ENCODE data around the gene CELSR1. TPM values are rescaled to one million over a fixed set of nuclear protein-coding genes. Genes with fewer than 3 reads are reported as not detected.

CELSR1 gene
- total and polyA plus RNA-seq, 2 of the 13 experiments (the other 11 are each of a cell fraction or from before 2014, with no cell fraction given), result 0.78 to 1.8 TPM

DNA sequence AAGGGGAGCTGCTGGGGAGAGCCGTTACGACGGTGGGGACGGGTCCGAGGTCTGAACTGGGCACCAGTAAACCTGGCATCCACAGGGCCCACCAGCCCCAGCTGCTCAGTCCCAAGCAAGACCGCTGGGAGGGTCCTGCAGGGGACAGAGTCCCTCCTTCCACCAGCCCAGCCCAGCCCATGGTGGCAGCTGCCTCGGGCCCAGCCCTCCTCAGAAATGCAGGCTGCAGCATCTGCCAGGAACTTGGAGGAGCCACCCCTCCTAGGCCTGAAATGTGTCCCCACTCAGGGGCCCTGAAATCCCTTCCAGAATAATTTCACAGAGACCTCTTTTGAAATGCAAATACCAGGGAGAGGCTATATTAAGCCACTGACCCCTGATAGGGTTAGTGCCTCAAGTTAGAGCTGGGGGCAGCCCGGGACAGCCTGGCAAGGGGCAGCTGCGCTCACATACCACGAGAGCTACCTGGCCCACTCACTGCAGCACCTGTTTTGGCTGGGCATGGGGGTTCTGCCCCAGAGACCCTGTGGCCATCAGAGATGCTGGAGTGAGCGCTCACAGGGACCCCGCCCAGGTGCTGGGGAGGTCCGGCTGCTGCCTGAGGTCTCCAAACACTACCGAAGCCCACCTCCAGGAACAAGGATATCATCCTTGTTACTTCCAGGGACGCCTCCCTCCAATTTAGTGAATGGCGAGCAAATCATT is 53.1 kb downstream of the CELSR1 start (continued):
- TF ChIP-seq HCFC1 (IDR thresholded peaks at IDR 0.05; ENCODE audit: low read depth, low read length) (no peak), MAZ (IDR thresholded peaks at IDR 0.05; ENCODE audit: borderline replicate concordance, low read depth, low read length) (no peak), MAZ (CRISPR knock-in tag; IDR thresholded peaks at IDR 0.05; ENCODE audit: low read depth) (no peak), ZNF883 (CRISPR knock-in tag; IDR thresholded peaks at IDR 0.05; ENCODE audit: not compliant biosample characterization) (no peak), PHF21A (CRISPR knock-in tag; IDR thresholded peaks at IDR 0.05) (no peak), ZBTB7B (CRISPR knock-in tag; IDR thresholded peaks at IDR 0.05) (no peak)

DNA sequence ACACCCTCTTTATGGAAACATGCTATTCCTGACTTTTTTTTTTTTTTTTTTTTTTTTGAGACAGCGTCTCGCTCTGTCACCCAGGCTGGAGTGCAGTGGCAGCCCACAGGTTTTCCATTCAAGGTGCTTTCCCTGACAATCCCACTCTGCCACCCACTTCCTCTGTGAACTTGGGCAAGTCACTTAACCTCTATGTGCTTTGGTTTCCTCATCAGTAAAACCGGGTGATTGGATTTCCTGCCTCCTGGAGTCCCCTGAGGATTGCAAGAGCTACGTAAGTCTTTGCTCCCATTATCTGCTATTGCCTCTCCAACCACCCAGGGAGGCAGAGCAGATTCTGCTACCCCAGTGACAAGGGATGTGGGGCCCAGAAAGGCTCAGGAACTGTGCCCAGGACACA is 54.1 kb downstream of the CELSR1 start:
- peaks cover 0 to 3% of the 10 kb centered on the region in 2 experiments; a peak in 1 of 5 replicates for H3K27me3 ChIP-seq (ENCODE audit: control insufficient read depth in 1 of 2, insufficient read depth in 2 of 2, low read length in 2 of 2)
- no peak overlapping the region for H3K4me3 ChIP-seq (replicated peaks in 1 of 3; ENCODE audit: insufficient read depth in 1 of 3, low read depth in 2 of 3, low read length in 3 of 3)
- peaks cover 6% of the 10 kb centered on the region for H3K4me1 ChIP-seq (ENCODE audit: insufficient read depth, low read length)
- H3K79me2 ChIP-seq (ENCODE audit: insufficient read depth, low read length), result no peaks in the 10 kb centered on the region
- H3K9me3 ChIP-seq (ENCODE audit: low read length), result peaks cover 6% of the 10 kb centered on the region; the same call in 1 of the 2 replicates
- no peak overlapping the region for H3K4me2 ChIP-seq (ENCODE audit: low read depth, low read length)
- H3K9ac ChIP-seq (ENCODE audit: insufficient read depth, low read depth, low read length), result no peak overlapping the region
- TF ChIP-seq CC2D1A (CRISPR knock-in tag; IDR thresholded peaks at IDR 0.05) (no peak), ZNF768 (CRISPR knock-in tag; IDR thresholded peaks at IDR 0.05) (peak; percentile 46; the same call in 1 of the 2 replicates)
- H3K36me3 ChIP-seq (replicated peaks in 1 of 2; ENCODE audit: control insufficient read depth in 1 of 2, insufficient read depth in 2 of 2, low read length in 2 of 2), result no peaks in the 10 kb centered on the region
- DNase-seq (ENCODE audit: low spot score) (no peak), FAIRE-seq (no peak), ATAC-seq (no peak)
- no TSS peak for BruUV-seq (replicated peaks)
- H3K27ac ChIP-seq (ENCODE audit: extremely low read length, insufficient read depth, low read length), result no peak overlapping the region
- no peak overlapping the region for H2AFZ ChIP-seq (ENCODE audit: low read length)
- CTCF ChIA-PET (ENCODE audit: low intra/inter-chr PET ratio, low total read pairs), result no interaction called here
- intact Hi-C loops (cut with micrococcal nuclease; ENCODE audit: unreplicated experiment), result no loop called here
- WGBS (ENCODE audit: low lambda C conversion rate), result 46% methylated on average over 4 of the region's 4 CpGs
- POLR2A ChIA-PET, result no interaction called here
- in situ Hi-C loops (cut with HindIII; ENCODE audit: extremely low pct_ligation_motif_present, low pct_unique_long_range_greater_than_20kb), result no loop called here
- no peaks in the 10 kb centered on the region for H4K20me1 ChIP-seq (ENCODE audit: insufficient read depth, low read length)
